Tibial artery (tissue), 4 donors: ENCODE measurements around the gene SEC11A.

Experiments used
- DNase-seq, 2 donors: peaks; one replicate each; pipeline ENCODE4 v3.0.0-alpha.2; 2019
- H3K27ac ChIP-seq, 2 donors: fragments of 200-600 bp; sonication (generic) in 1 of 2; 1 replicate in 1 of 2; 2 replicates in 1 of 2; pipeline ENCODE4 v1.5.1; 2018 to 2019; ENCODE audit warnings: mild to moderate bottlenecking in 1 of 2
- H3K27me3 ChIP-seq, 2 donors: fragments of 200-600 bp; sonication (generic) in 1 of 2; one replicate each; pipeline versions ENCODE4 v1.5.1 to v1.6.0; 2016 to 2019
- H3K36me3 ChIP-seq, 3 donors: fragments of 200-600 bp; sonication (generic) in 2 of 3; one replicate each; pipeline ENCODE4 v1.5.1; 2016 to 2019; ENCODE audit warnings: mild to moderate bottlenecking in 2 of 3
- H3K4me1 ChIP-seq, 4 donors: fragments of 200-600 bp; sonication (generic) in 2 of 4; 1 replicate in 3 of 4; 2 replicates in 1 of 4; pipeline ENCODE4 v1.5.1; 2016 to 2019
- H3K4me3 ChIP-seq, 2 donors: fragments of 200-600 bp; sonication (generic) in 1 of 2; 1 replicate in 1 of 2; 2 replicates in 1 of 2; pipeline ENCODE4 v1.5.1; 2018 to 2019; ENCODE audit warnings: mild to moderate bottlenecking in 2 of 2
- H3K9me3 ChIP-seq, 3 donors: fragments of 200-600 bp; sonication (generic) in 1 of 3; one replicate each; pipeline ENCODE4 v1.5.1; 2016 to 2019
- CTCF ChIP-seq, 2 experiments: fragments of 200-600 bp in 1 of 2; fragments of 450-650 bp in 1 of 2; IDR thresholded peaks; one replicate each; pipeline ENCODE4 v1.5.1; 2017 to 2019; ENCODE audit warnings: antibody characterized with exemption in 2 of 2, mild to moderate bottlenecking in 1 of 2, moderate library complexity in 1 of 2
- intact Hi-C: fragments of 100-400 bp; cut with DNase I; formaldehyde crosslinking; loops from one replicate; pipeline ENCODE4 v1.15.0; 2023; ENCODE audit warnings: low total_unique reads

SEC11A gene

DNA sequence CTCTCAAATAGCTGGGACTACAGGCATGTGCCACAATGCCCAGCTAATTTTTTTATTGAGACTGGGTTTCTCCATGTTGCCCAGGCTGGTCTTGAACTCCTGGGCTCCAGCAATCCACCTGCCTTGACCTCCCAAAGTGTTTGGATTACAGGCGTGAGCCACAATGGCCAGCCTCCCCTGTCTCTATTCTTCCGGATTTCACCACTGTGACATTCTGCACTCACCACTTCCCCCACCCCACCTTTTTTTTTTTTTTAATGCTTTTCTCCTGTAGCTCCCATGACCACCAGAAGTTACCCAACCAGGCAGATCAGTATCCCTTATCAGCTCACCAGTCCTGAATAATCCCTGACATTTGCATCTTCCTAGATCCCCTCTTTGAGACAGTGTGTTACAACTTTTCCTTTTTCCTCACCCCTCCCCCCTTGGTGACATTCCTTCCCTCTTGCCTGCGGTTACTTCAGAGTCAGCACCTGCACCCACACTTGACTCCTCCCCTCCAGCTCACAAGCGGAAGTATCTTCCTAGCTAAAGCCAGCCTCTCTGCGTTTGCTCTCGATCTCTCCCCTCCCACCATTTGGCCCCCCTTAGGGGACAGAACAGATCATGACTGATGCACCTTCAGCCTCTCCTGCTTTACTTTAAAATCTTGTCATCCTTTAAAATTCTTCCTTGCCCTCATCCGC lies 19.0 kb upstream of the SEC11A start:
- H3K9me3 ChIP-seq = no peaks in the 10 kb centered on the region
- peak; percentile 48 to 68 for DNase-seq
- no peaks in the 10 kb centered on the region for H3K27me3 ChIP-seq
- H3K4me1 ChIP-seq = peaks cover 0 to under 1% (median 0%) of the 10 kb centered on the region in 4 donors
- no peak overlapping the region for H3K4me3 ChIP-seq
- intact Hi-C loops = no loop called here
- no peak overlapping the region for H3K27ac ChIP-seq
- no peak for TF ChIP-seq CTCF (IDR thresholded peaks at IDR 0.05)
- H3K36me3 ChIP-seq = no peaks in the 10 kb centered on the region

DNA sequence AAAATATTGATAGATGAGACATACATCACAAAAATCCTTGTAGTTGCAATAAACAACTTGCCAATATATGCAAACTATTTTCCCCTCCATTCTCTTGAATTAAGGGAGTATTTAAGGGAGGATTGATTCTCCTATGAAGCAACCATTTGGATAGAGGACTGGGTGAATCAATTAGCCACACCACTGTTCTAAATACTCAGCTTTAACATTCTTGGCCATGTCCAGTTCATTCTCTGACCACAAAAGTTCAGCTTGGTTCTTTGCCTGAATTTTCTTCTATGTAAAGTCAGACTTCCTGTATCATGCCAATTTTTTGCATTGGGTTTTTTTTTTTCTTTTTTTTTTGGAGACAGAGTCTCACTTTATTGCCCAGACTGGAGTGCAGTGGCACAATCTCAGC lies 15.8 kb upstream of the SEC11A start:
- Histone ChIP-seq H3K4me3 (no peak overlapping the region), H3K36me3 (no peaks in the 10 kb centered on the region), H3K4me1 (no peaks in the 10 kb centered on the region), H3K27me3 (no peaks in the 10 kb centered on the region), H3K27ac (no peak overlapping the region), H3K9me3 (no peaks in the 10 kb centered on the region)
- TF ChIP-seq CTCF (IDR thresholded peaks at IDR 0.05) = no peak
- intact Hi-C loops = no loop called here
- no peak for DNase-seq

DNA sequence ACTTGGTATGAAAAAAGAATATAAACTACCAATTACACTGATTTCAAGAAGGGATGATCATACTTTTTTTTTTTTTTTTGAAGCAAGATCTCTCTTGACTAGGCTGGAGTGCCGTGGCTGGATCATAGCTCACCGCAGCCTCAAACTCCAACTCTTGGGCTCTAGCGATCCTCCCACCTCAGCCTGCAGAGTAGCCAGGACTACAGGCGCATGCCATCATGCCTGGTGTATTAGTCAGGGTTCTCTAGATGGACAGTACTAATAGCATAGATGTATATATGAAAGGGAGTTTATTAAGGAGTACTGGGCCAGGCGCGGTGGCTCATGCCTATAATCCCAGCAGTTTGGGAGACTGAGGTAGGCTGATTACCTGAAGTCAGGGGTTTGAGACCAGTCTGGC lies 11.5 kb upstream of the SEC11A start:
- Histone ChIP-seq H3K4me3 (no peak overlapping the region), H3K9me3 (no peaks in the 10 kb centered on the region), H3K27me3 (no peaks in the 10 kb centered on the region), H3K4me1 (no peaks in the 10 kb centered on the region), H3K27ac (no peak overlapping the region), H3K36me3 (no peaks in the 10 kb centered on the region)
- DNase-seq = no peak
- intact Hi-C loops = no loop called here
- TF ChIP-seq CTCF (IDR thresholded peaks at IDR 0.05) = no peak

GRCh38 chr15:84725001-84725491 lies 9.1 kb upstream of the SEC11A start:
- H3K36me3 ChIP-seq = no peaks in the 10 kb centered on the region
- peak in 1 of 2 donors; percentile 50 for DNase-seq
- no peaks in the 10 kb centered on the region for H3K27me3 ChIP-seq
- H3K4me1 ChIP-seq = no peaks in the 10 kb centered on the region
- intact Hi-C loops = no loop called here
- no peak overlapping the region for H3K27ac ChIP-seq
- H3K4me3 ChIP-seq = no peak overlapping the region
- no peak for TF ChIP-seq CTCF (IDR thresholded peaks at IDR 0.05)
- no peaks in the 10 kb centered on the region for H3K9me3 ChIP-seq

DNA sequence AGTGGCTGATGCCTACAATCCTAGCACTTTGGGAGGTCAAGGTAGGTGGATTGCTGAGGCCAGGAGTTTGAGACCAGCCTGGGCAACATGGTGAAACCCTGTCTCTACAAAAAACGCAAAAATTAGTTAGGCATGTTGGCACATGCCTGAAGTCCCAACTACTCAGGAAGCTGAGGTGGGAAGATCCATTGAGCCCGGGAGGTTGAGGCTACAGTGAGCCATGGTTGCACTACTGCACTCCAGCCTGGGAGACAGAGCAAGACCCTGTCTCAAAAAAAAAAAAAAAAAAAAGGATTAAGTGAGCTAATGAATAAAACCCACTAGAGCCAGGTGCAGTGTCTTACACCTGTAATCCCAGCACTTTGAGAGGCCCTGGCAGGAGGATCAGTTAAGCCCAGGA lies 6.7 kb upstream of the SEC11A start:
- TF ChIP-seq CTCF (IDR thresholded peaks at IDR 0.05) = no peak
- Histone ChIP-seq H3K4me1 (peaks cover 0 to 1% (median under 1%) of the 10 kb centered on the region in 4 donors), H3K4me3 (no peak overlapping the region), H3K36me3 (no peaks in the 10 kb centered on the region), H3K27ac (no peak overlapping the region), H3K9me3 (no peaks in the 10 kb centered on the region), H3K27me3 (no peaks in the 10 kb centered on the region)
- intact Hi-C loops = no loop called here
- DNase-seq = no peak
